Measurements from ENCODE around the gene TSC22D4.

DNA sequence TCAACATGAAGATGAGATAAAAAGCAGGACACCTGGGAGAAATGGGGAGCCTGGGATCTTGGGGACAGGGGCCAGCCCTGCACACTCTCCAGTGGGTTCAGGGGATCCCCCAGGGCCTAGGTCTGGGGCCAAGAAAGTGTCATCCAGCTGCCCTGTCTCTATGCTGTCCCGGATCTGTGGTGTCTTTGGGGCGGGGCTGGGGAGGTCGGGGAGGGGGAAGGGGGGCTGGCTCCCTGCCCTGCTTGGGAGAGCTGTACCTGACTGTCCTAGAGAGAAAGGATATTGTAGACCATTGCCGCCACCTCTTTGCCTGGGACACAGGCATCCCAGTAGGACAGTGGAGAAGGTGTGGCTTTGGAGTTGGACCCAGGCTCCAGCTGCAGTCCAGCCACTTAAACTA, 8.0 kb downstream of the TSC22D4 start:
- TF ChIP-seq, protein P1, sequence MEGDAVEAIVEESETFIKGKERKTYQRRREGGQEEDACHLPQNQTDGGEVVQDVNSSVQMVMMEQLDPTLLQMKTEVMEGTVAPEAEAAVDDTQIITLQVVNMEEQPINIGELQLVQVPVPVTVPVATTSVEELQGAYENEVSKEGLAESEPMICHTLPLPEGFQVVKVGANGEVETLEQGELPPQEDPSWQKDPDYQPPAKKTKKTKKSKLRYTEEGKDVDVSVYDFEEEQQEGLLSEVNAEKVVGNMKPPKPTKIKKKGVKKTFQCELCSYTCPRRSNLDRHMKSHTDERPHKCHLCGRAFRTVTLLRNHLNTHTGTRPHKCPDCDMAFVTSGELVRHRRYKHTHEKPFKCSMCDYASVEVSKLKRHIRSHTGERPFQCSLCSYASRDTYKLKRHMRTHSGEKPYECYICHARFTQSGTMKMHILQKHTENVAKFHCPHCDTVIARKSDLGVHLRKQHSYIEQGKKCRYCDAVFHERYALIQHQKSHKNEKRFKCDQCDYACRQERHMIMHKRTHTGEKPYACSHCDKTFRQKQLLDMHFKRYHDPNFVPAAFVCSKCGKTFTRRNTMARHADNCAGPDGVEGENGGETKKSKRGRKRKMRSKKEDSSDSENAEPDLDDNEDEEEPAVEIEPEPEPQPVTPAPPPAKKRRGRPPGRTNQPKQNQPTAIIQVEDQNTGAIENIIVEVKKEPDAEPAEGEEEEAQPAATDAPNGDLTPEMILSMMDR (IDR thresholded peaks at IDR 0.05; ENCODE audit: insufficient read depth, low read depth, low read length), result no peak
- TF ChIP-seq EZH2 (IDR thresholded peaks at IDR 0.05; ENCODE audit: insufficient read depth, low read length), result no peak
